ENCODE measurements around the gene PRR35. TPM values are rescaled to one million over a fixed set of nuclear protein-coding genes. Genes with fewer than 3 reads are reported as not detected.
A peak's percentile ranks its signal among the peaks of the same experiment; 100 is the strongest.

The PRR35 gene
- total RNA-seq, 4 donors from 2014 or later = not detected

- peak overlapping the region; percentile 82 to 94 (median 92) for H3K27ac ChIP-seq
- peaks cover 42 to 44% of the 10 kb centered on the region in 2 donors for H3K4me1 ChIP-seq
- TF ChIP-seq POLR2A (IDR thresholded peaks at IDR 0.05) (peak; percentile 36 to 44), CTCF (IDR thresholded peaks at IDR 0.05 in 4 of 5, conservative IDR thresholded peaks at IDR 0.05 in 1 of 5) (no peak)
- DNase-seq (peak; percentile 81 to 90), ATAC-seq (peak; percentile 47 to 56)
- peak overlapping the region in 3 of 4 donors; percentile 11 to 31 (median 30) for H3K4me3 ChIP-seq
- peaks cover 0 to 5% of the 10 kb centered on the region in 2 donors for H3K36me3 ChIP-seq
- intact Hi-C loops (cut with DNase I; ENCODE audit: low total_unique reads) = loop anchor here (1.0 to 2.0 kb wide), 2 partner anchors 55 to 109 kb away; partner anchors contain the start of gene RAB11FIP3
- H3K9me3 ChIP-seq = no peaks in the 10 kb centered on the region
- no peaks in the 10 kb centered on the region for H3K27me3 ChIP-seq
- in situ Hi-C loops (cut with MboI; ENCODE audit: low sequenced_read_pairs in 4 of 4) = no loop called here
Measured at GRCh38 chr16:534135-534534, 26.1 kb upstream of the PRR35 start.

- Histone ChIP-seq H3K27ac (peak overlapping the region; percentile 82 to 94 (median 92)), H3K36me3 (peaks cover 0 to 5% of the 10 kb centered on the region in 2 donors), H3K4me1 (peaks cover 34 to 40% of the 10 kb centered on the region in 2 donors), H3K4me3 (peak overlapping the region; percentile 17 to 31 (median 28)), H3K9me3 (no peaks in the 10 kb centered on the region), H3K27me3 (no peaks in the 10 kb centered on the region)
- DNase-seq (peak; percentile 88 to 91), ATAC-seq (peak; percentile 80 to 83)
- in situ Hi-C loops (cut with MboI; ENCODE audit: low sequenced_read_pairs in 4 of 4) (no loop called here), intact Hi-C loops (cut with DNase I; ENCODE audit: low total_unique reads) (loop anchor here (1.0 to 2.0 kb wide), 2 partner anchors 54 to 110 kb away; partner anchors contain the start of gene RAB11FIP3)
- TF ChIP-seq POLR2A (IDR thresholded peaks at IDR 0.05) (peak; percentile 79 to 82), CTCF (IDR thresholded peaks at IDR 0.05 in 4 of 5, conservative IDR thresholded peaks at IDR 0.05 in 1 of 5) (peak in 2 of 5 experiments; percentile 14 to 19)
Measured at GRCh38 chr16:534856-535445, 25.2 kb upstream of the PRR35 start.

GRCh38 chr16:535446-536405 lies 24.5 kb upstream of the PRR35 start:
- Histone ChIP-seq H3K4me3 (peak overlapping the region; percentile 17 to 31 (median 28)), H3K9me3 (no peaks in the 10 kb centered on the region), H3K27ac (peak overlapping the region; percentile 82 to 94 (median 92)), H3K27me3 (no peaks in the 10 kb centered on the region), H3K4me1 (peaks cover 38 to 40% of the 10 kb centered on the region in 2 donors), H3K36me3 (peaks cover 0 to 11% of the 10 kb centered on the region in 2 donors)
- in situ Hi-C loops (cut with MboI; ENCODE audit: low sequenced_read_pairs in 4 of 4) = no loop called here
- intact Hi-C loops (cut with DNase I; ENCODE audit: low total_unique reads) = loop anchor here (2.0 kb wide), 1 partner anchor 111 kb away; the partner anchor contains the start of gene RAB11FIP3
- ATAC-seq (peak; percentile 74 to 77), DNase-seq (peak; percentile 85 to 89)
- TF ChIP-seq CTCF (IDR thresholded peaks at IDR 0.05 in 4 of 5, conservative IDR thresholded peaks at IDR 0.05 in 1 of 5) (peak in 2 of 5 experiments; percentile 5 to 28), POLR2A (IDR thresholded peaks at IDR 0.05) (peak; percentile 53 to 63)

GRCh38 chr16:536746-537145 lies 23.4 kb upstream of the PRR35 start:
- H3K27me3 ChIP-seq = no peaks in the 10 kb centered on the region
- intact Hi-C loops (cut with DNase I; ENCODE audit: low total_unique reads) (no loop called here), in situ Hi-C loops (cut with MboI; ENCODE audit: low sequenced_read_pairs in 4 of 4) (no loop called here)
- no peak for DNase-seq
- TF ChIP-seq POLR2A (IDR thresholded peaks at IDR 0.05) (no peak), CTCF (IDR thresholded peaks at IDR 0.05 in 4 of 5, conservative IDR thresholded peaks at IDR 0.05 in 1 of 5) (no peak)
- peak overlapping the region; percentile 25 to 94 (median 92) for H3K27ac ChIP-seq
- H3K36me3 ChIP-seq = peaks cover 0 to 16% of the 10 kb centered on the region in 2 donors
- H3K9me3 ChIP-seq = no peaks in the 10 kb centered on the region
- no peak overlapping the region for H3K4me3 ChIP-seq
- no peak for ATAC-seq
- peaks cover 36 to 39% of the 10 kb centered on the region in 2 donors for H3K4me1 ChIP-seq

Data from gastrocnemius medialis (tissue), 4 donors.